Ishikawa (cell line): ENCODE results near the gene TSEN34.
"Not testable (repeated sequence)": the region's sequence is repeated elsewhere in the genome, so short reads cannot be mapped to it uniquely, and the experiment has no call there.

Experiments used
- CEBPB ChIP-seq: IDR thresholded peaks from 2 replicates; pipeline ENCODE4 v1.6.1; 2012
- CREB1 ChIP-seq: IDR thresholded peaks from 2 replicates; pipeline ENCODE4 v1.6.1; 2012; ENCODE audit warnings: low read depth
- EGR1 ChIP-seq: IDR thresholded peaks from 2 replicates; pipeline ENCODE4 v1.6.1; 2012
- EP300 ChIP-seq: IDR thresholded peaks from 2 replicates; pipeline ENCODE4 v1.6.1; 2012; ENCODE audit warnings: borderline replicate concordance
- FOXM1 ChIP-seq: IDR thresholded peaks from 2 replicates; pipeline ENCODE4 v1.6.1; 2012; ENCODE audit warnings: low read depth, borderline replicate concordance
- NFIC ChIP-seq: IDR thresholded peaks from 2 replicates; pipeline ENCODE4 v1.6.1; 2012
- RAD21 ChIP-seq: IDR thresholded peaks from 2 replicates; pipeline ENCODE4 v1.6.1; 2012; ENCODE audit warnings: low read depth
- TAF1 ChIP-seq: IDR thresholded peaks from 2 replicates; pipeline ENCODE4 v1.6.1; 2012; ENCODE audit warnings: low read depth, mild to moderate bottlenecking
- TCF12 ChIP-seq: IDR thresholded peaks from 2 replicates; pipeline ENCODE4 v1.6.1; 2012; ENCODE audit warnings: low read depth
- TEAD4 ChIP-seq: IDR thresholded peaks from 2 replicates; pipeline ENCODE4 v1.6.1; 2012
- YY1 ChIP-seq: IDR thresholded peaks from 2 replicates; pipeline ENCODE4 v1.6.1; 2012; ENCODE audit warnings: low read depth
- ZBTB7A ChIP-seq: IDR thresholded peaks from 2 replicates; pipeline ENCODE4 v1.6.1; 2012; ENCODE audit warnings: low read depth
- TF ChIP-seq, protein P1 (sequence below): IDR thresholded peaks from 2 replicates; pipeline ENCODE4 v1.6.1; 2012
- TF ChIP-seq, protein P2 (sequence below): IDR thresholded peaks from 2 replicates; pipeline ENCODE4 v1.6.1; 2012
- TF ChIP-seq, protein P3 (sequence below): IDR thresholded peaks from 2 replicates; pipeline ENCODE4 v1.6.1; 2012; ENCODE audit warnings: low read depth, mild to moderate bottlenecking

TSEN34 gene

DNA sequence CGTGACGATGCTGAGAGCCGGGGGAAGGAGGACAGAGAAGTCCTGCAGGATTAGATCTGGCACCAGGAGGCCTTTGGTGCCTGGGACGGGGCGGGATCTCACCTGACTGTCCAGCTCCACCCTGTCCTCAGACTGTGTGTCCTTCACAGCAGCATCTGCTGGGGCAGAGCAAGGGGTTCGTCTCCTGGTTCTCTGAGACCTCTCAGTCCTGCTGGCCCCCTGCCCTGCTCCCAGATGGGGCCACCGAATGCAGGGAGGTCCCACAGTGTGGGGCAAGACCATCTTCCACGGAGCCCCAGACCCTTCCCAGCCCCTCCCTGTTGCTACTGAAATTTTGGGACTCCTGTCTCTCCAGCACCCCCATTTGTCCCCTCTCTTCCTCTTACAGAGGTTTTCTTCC, 27.2 kb downstream of the TSEN34 start:
- TF ChIP-seq FOXM1 (no peak), CEBPB (no peak), TEAD4 (no peak), CREB1 (no peak), ZBTB7A (no peak), EP300 (no peak), TCF12 (no peak), RAD21 (no peak), TAF1 (no peak), YY1 (no peak), EGR1 (no peak)
- TF ChIP-seq, protein P1, sequence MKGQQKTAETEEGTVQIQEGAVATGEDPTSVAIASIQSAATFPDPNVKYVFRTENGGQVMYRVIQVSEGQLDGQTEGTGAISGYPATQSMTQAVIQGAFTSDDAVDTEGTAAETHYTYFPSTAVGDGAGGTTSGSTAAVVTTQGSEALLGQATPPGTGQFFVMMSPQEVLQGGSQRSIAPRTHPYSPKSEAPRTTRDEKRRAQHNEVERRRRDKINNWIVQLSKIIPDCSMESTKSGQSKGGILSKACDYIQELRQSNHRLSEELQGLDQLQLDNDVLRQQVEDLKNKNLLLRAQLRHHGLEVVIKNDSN = no peak
- TF ChIP-seq, protein P2, sequence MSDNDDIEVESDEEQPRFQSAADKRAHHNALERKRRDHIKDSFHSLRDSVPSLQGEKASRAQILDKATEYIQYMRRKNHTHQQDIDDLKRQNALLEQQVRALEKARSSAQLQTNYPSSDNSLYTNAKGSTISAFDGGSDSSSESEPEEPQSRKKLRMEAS = no peak
- TF ChIP-seq, protein P3, sequence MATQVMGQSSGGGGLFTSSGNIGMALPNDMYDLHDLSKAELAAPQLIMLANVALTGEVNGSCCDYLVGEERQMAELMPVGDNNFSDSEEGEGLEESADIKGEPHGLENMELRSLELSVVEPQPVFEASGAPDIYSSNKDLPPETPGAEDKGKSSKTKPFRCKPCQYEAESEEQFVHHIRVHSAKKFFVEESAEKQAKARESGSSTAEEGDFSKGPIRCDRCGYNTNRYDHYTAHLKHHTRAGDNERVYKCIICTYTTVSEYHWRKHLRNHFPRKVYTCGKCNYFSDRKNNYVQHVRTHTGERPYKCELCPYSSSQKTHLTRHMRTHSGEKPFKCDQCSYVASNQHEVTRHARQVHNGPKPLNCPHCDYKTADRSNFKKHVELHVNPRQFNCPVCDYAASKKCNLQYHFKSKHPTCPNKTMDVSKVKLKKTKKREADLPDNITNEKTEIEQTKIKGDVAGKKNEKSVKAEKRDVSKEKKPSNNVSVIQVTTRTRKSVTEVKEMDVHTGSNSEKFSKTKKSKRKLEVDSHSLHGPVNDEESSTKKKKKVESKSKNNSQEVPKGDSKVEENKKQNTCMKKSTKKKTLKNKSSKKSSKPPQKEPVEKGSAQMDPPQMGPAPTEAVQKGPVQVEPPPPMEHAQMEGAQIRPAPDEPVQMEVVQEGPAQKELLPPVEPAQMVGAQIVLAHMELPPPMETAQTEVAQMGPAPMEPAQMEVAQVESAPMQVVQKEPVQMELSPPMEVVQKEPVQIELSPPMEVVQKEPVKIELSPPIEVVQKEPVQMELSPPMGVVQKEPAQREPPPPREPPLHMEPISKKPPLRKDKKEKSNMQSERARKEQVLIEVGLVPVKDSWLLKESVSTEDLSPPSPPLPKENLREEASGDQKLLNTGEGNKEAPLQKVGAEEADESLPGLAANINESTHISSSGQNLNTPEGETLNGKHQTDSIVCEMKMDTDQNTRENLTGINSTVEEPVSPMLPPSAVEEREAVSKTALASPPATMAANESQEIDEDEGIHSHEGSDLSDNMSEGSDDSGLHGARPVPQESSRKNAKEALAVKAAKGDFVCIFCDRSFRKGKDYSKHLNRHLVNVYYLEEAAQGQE = no peak

DNA sequence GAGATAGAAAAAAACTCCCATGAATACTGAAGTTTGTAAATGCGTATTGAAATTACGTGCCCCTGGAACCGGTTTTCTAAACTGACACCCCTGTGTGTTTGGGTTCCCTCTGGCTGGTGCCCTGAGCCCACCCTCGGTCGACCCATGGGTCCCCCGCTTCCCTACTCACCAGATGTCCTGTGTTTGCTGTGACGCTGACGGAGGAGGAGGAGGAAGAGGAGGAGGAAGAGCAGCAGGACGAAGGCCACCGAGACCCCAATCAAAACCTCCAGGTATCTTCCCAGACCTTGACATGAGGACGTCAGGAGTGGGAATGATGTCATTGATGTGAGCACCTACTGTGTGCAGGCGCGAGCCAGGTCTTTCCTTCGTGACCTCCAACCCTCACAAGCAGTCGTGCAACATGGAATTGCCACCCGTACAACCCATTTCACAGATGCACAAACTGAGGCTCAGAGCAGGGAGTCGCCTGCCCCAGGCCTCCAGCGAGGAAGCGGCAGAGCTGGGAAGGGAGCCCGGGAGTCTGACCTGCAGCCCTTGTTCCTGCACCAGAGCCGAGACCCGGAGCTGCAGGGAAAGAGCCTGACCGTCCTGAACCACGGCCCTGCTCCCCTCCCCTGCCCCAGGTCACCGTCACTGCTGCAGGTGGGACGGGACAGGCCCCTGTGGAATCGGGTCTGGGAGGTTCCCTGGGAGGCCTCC, 28.0 kb downstream of the TSEN34 start:
- TF ChIP-seq YY1 (no peak), CREB1 (no peak), TCF12 (no peak), RAD21 (no peak), ZBTB7A (no peak), EP300 (no peak), TAF1 (no peak), TEAD4 (no peak), CEBPB (no peak), EGR1 (no peak)
- TF ChIP-seq, protein P3 = no peak
- TF ChIP-seq, protein P2 = no peak
- TF ChIP-seq, protein P1 = no peak

DNA sequence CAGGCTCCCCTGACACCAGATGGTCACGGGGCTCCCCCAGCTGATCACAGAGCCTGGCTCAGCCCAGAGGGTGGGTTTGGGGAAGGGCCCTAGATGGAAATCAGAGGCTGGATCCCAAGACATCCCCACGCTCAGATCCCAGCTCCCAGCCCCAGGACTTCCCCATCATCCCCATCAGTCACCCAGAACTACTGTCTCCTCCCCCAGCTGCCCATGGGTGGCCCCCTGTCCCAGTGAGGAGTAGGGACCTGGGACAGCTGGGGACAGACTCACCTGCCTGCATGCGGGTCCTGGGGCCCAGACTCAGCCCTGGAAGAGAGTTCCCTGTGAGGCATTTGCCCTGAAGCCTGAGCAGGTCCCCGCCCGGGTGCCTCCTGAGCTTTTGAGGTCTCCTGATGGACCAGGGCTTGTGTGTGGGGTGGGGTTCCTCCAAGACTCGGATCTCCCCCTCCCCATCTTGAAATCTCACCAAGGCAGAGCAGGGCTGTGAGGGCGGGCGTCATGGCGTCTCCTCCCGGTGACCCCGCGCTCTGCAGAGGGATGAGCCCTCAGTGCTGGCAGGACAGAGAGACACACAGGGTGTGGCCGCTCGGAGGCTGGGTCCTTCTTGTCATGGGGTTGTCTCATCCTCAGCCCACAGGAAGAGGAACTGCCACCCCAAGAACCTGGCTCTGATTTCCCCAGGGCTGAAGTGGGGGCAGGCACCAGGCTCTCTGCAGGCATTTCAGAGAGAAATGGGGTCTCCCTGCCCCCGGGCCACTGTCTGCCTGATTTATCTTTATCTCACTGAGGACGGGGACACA, 31.6 kb downstream of the TSEN34 start, which contains the start of gene LILRB3:
Gene LILRB3 (minus strand): TSS at position 534 of the 803 bp plus-strand sequence. CDS start 31 bp downstream, at position 503.
- not testable (repeated sequence) for TF ChIP-seq EGR1, ZBTB7A
- TF ChIP-seq, protein P1 = not testable (repeated sequence)

DNA sequence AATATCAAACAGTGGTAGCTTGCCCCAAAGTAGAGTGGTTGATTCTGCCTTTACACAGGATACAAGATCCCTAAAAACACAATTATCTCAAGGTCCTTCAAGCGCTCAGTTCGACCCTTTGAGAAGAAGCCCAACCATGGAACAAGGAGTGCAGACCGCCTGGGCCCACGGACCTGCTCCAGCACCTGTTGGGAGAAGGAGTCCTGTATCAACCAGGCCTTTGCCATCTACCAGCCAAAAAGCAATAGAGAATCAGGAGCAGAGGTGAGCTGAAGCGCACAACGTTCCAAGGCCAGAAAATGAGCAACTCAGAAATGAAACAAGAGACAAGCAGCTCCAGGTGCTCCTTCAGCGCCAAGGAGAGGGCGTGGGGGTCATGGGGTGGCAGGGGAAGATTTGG, 38.0 kb downstream of the TSEN34 start:
- TF ChIP-seq EGR1 (no peak), YY1 (no peak), RAD21 (no peak), EP300 (no peak), CREB1 (no peak), CEBPB (no peak), TAF1 (no peak), FOXM1 (no peak), ZBTB7A (no peak), TCF12 (no peak), NFIC (no peak)
- TF ChIP-seq, protein P2 = no peak
- TF ChIP-seq, protein P3 = no peak
